ENCODE data around the gene RFT1.

Gene RFT1

DNA sequence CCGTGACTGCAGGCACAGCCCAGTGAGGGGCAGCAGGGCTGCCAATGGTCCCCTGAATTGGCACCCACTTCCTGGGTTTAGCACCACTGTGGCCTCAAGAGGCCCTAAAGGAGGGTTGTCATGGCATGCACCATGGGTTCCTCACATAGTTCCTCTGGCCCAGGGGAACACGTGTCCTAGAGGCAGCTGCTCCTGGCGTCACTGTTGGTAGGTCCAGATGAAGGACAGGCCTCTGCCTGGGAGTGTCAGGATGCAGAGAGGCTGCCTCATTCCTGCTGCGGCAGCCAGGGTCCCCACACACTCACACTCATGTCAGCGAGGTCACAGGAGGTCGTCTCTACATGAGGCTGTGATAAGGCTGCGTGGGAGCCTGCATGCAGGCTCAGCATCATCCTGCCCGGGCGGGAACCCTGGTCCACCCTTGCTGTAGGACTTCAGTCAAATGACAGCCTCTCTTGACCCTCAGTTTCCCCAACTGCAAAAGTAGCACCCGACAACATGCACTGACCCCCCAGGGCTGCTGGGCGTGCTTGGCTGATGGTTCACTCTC is 58.3 kb downstream of the RFT1 start:
- H3K4me3 ChIP-seq (ENCODE audit: low read depth in 1 of 2, low read length in 1 of 2) = peak overlapping the region in 1 of 2 experiments; percentile 87
- TF ChIP-seq, protein P1, sequence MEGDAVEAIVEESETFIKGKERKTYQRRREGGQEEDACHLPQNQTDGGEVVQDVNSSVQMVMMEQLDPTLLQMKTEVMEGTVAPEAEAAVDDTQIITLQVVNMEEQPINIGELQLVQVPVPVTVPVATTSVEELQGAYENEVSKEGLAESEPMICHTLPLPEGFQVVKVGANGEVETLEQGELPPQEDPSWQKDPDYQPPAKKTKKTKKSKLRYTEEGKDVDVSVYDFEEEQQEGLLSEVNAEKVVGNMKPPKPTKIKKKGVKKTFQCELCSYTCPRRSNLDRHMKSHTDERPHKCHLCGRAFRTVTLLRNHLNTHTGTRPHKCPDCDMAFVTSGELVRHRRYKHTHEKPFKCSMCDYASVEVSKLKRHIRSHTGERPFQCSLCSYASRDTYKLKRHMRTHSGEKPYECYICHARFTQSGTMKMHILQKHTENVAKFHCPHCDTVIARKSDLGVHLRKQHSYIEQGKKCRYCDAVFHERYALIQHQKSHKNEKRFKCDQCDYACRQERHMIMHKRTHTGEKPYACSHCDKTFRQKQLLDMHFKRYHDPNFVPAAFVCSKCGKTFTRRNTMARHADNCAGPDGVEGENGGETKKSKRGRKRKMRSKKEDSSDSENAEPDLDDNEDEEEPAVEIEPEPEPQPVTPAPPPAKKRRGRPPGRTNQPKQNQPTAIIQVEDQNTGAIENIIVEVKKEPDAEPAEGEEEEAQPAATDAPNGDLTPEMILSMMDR (IDR thresholded peaks at IDR 0.05) = no peak

DNA sequence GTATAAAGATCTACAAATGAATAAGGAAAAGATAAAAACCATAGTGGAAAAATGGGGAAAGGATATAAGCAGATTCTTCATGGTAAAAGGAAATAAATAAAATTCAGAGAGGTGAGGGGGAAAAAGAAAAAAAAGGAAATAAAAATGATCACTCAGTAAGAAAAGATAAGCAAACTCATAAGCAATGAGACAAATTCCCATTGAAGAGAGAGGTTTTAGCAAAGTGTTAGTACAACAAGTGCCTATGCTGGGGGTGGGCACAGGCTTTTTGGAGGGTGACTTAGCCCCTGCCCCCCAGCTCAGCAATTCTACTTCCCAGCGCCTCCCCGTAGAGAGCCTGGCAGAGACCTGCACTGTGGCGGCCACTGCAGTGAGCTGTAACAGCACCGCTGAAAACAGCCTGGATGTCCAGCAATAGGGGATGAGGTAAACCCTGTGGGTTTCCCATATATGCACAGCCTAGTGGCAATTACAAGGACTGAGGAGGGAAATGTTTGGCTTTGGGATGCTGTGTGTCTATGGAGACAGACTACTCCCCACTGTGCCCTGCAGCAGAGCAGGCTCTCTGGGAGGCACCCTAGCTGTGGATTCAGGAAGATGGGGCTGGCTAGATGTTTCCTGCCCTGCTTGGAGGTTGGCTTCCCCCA is 60.7 kb downstream of the RFT1 start:
- TF ChIP-seq, protein P1 (IDR thresholded peaks at IDR 0.05) = no peak
- H3K27me3 ChIP-seq = peaks cover 3% of the 10 kb centered on the region
- H3K4me3 ChIP-seq (ENCODE audit: low read depth in 1 of 2, low read length in 1 of 2) = no peak overlapping the region
- no peaks in the 10 kb centered on the region for H3K9me3 ChIP-seq
- peaks cover 14 to 16% of the 10 kb centered on the region in 2 experiments for H3K4me1 ChIP-seq (ENCODE audit: control insufficient read depth in 1 of 2, insufficient read depth in 1 of 2, low read depth in 1 of 2, low read length in 1 of 2)
- H3K36me3 ChIP-seq = no peaks in the 10 kb centered on the region
- H3K27ac ChIP-seq = no peak overlapping the region

More for the DNA sequence above, 58.3 kb downstream of the RFT1 start:
- Histone ChIP-seq H3K36me3 (no peaks in the 10 kb centered on the region), H3K27me3 (no peaks in the 10 kb centered on the region), H3K4me1 (ENCODE audit: control insufficient read depth in 1 of 2, insufficient read depth in 1 of 2, low read depth in 1 of 2, low read length in 1 of 2) (peaks cover 14 to 16% of the 10 kb centered on the region in 2 experiments), H3K27ac (no peak overlapping the region), H3K9me3 (no peaks in the 10 kb centered on the region)

DNA sequence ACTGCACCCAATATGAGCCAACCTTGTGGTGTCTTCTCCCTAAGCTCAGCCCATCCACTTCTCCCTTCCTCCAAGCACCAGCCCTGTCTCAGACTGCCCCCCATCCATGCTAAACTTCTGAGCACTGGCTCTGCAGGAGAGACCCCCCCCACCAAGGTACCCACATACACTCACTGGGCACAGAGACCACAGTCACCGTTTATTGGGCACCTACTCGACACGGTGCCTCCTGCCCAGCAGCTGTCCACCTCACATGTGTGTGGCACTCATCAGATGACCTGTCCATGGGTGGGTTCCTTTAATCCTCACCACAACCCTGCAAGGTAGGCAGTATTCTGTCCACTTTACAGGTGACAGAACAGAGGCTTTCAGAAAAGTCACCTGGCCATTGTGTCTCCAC is 62.1 kb downstream of the RFT1 start:
- Histone ChIP-seq H3K36me3 (no peaks in the 10 kb centered on the region), H3K27ac (no peak overlapping the region)

DNA sequence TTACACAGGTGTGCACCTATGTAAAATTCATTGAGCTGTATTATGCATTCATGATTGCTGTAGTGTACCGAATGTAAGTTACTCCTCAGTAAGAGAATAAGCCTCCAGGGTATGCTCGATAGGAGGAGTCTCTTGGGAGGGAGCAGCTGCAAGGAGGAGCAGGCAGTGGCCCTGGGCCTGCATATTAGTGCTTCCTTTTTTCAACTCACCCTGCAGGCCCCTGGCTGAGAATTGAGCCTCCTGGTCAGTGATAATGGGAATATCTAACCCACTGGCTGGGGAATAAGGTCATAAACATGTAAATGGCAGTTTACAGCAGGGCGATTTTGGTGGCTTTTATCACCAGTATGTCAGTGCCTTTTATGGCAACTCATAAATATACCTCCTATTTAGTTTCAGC is 62.7 kb downstream of the RFT1 start:
- TF ChIP-seq, protein P1 (IDR thresholded peaks at IDR 0.05) = no peak

More for the DNA sequence above, 62.1 kb downstream of the RFT1 start:
- Histone ChIP-seq H3K4me3 (ENCODE audit: low read depth in 1 of 2, low read length in 1 of 2) (no peak overlapping the region), H3K9me3 (no peaks in the 10 kb centered on the region), H3K4me1 (ENCODE audit: control insufficient read depth in 1 of 2, insufficient read depth in 1 of 2, low read depth in 1 of 2, low read length in 1 of 2) (peaks cover 8 to 10% of the 10 kb centered on the region in 2 experiments), H3K27me3 (peaks cover 5% of the 10 kb centered on the region)
- TF ChIP-seq, protein P1 (IDR thresholded peaks at IDR 0.05) = no peak

DNA sequence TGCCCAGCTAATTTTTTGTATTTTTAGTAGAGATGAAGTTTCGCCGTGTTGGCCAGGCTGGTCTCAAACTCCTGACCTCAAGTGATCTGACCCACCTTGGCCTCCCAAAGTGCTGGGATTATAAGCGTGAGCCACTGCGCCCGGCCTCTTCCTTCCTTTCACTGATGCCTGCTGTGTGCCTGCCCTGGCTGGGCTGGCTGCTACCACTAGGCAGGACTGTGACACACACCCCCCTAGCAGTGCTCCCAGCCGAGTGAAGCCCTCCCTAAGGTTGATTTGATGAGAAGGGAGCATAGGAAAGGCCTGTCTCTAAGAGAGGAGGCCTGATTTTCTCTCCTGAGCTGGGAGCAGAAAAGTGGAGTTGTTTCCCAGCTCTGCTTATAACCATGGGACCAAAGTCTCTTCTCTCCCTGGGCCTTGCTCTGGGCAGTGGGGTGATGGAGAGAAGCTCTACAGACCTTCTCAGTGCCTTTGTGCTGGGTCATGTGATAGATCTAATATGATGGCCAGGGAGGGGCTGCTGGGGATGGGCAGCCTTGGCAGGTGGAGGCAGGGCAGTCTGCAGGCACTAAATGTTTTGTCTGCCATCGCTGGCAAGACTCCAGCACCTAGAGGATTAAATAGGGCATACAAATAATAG is 64.3 kb downstream of the RFT1 start:
- TF ChIP-seq, protein P1 (IDR thresholded peaks at IDR 0.05) = no peak
- no peaks in the 10 kb centered on the region for H3K36me3 ChIP-seq
- peaks cover 18% of the 10 kb centered on the region for H3K27me3 ChIP-seq
- H3K4me1 ChIP-seq (ENCODE audit: control insufficient read depth in 1 of 2, insufficient read depth in 1 of 2, low read depth in 1 of 2, low read length in 1 of 2) = no peaks in the 10 kb centered on the region
- H3K4me3 ChIP-seq (ENCODE audit: low read depth in 1 of 2, low read length in 1 of 2) = no peak overlapping the region
- no peaks in the 10 kb centered on the region for H3K9me3 ChIP-seq
- H3K27ac ChIP-seq = no peak overlapping the region

More for the DNA sequence above, 62.7 kb downstream of the RFT1 start:
- Histone ChIP-seq H3K27me3 (peaks cover 10% of the 10 kb centered on the region), H3K27ac (no peak overlapping the region), H3K36me3 (no peaks in the 10 kb centered on the region), H3K9me3 (no peaks in the 10 kb centered on the region), H3K4me1 (ENCODE audit: control insufficient read depth in 1 of 2, insufficient read depth in 1 of 2, low read depth in 1 of 2, low read length in 1 of 2) (peaks cover 4% of the 10 kb centered on the region in 2 experiments), H3K4me3 (ENCODE audit: low read depth in 1 of 2, low read length in 1 of 2) (no peak overlapping the region)
